Measurements from ENCODE around the gene CENPN.

CENPN gene

GRCh38 chr16:80964351-80964750, 42.7 kb upstream of the CENPN start:
- H3K27me3 ChIP-seq (replicated peaks; ENCODE audit: insufficient read depth, low read length): no peaks in the 10 kb centered on the region
- H3K79me2 ChIP-seq (ENCODE audit: low read length): no peaks in the 10 kb centered on the region
- H3K4me1 ChIP-seq (ENCODE audit: low read length): no peaks in the 10 kb centered on the region
- no peaks in the 10 kb centered on the region for H4K20me1 ChIP-seq (ENCODE audit: insufficient read depth, low read length)
- H3K9me2 ChIP-seq (replicated peaks; ENCODE audit: insufficient read depth, low read length): no peaks in the 10 kb centered on the region
- no peaks in the 10 kb centered on the region for H3F3A ChIP-seq (ENCODE audit: insufficient read depth, low read length)
- H3K9ac ChIP-seq (ENCODE audit: low read length): no peak overlapping the region
- no peak for TF ChIP-seq EZH2phosphoT487 (IDR thresholded peaks at IDR 0.05; ENCODE audit: low read length)
- no peak for TF ChIP-seq EZH2 (optimal IDR thresholded peaks at IDR 0.05; ENCODE audit: low read depth, low read length)
- no peak for TF ChIP-seq CTCF (IDR thresholded peaks at IDR 0.05; ENCODE audit: low read length)
- no peak overlapping the region for H3K4me2 ChIP-seq (ENCODE audit: low read depth, low read length)
- DNase-seq: no peak
- no peak overlapping the region for H2AFZ ChIP-seq (ENCODE audit: low read length)
- no peaks in the 10 kb centered on the region for H3K9me3 ChIP-seq (replicated peaks; ENCODE audit: insufficient read depth, low read length)
- no peaks in the 10 kb centered on the region for H3K36me3 ChIP-seq (replicated peaks; ENCODE audit: insufficient read depth, low read length)
- H3K27ac ChIP-seq (ENCODE audit: low read length): no peak overlapping the region
- H3K4me3 ChIP-seq (ENCODE audit: low read length): no peak overlapping the region

GRCh38 chr16:80966617-80967016, 40.4 kb upstream of the CENPN start:
- Histone ChIP-seq H2AFZ (ENCODE audit: low read length) (no peak overlapping the region), H3F3A (ENCODE audit: insufficient read depth, low read length) (no peaks in the 10 kb centered on the region), H3K9me3 (replicated peaks; ENCODE audit: insufficient read depth, low read length) (no peaks in the 10 kb centered on the region), H3K27ac (ENCODE audit: low read length) (no peak overlapping the region), H3K27me3 (replicated peaks; ENCODE audit: insufficient read depth, low read length) (no peaks in the 10 kb centered on the region), H3K9ac (ENCODE audit: low read length) (no peak overlapping the region), H3K9me2 (replicated peaks; ENCODE audit: insufficient read depth, low read length) (no peaks in the 10 kb centered on the region), H3K4me1 (ENCODE audit: low read length) (no peaks in the 10 kb centered on the region), H3K4me3 (ENCODE audit: low read length) (no peak overlapping the region), H3K36me3 (replicated peaks; ENCODE audit: insufficient read depth, low read length) (no peaks in the 10 kb centered on the region), H3K4me2 (ENCODE audit: low read depth, low read length) (no peak overlapping the region), H3K79me2 (ENCODE audit: low read length) (no peaks in the 10 kb centered on the region), H4K20me1 (ENCODE audit: insufficient read depth, low read length) (no peaks in the 10 kb centered on the region)
- TF ChIP-seq EZH2phosphoT487 (IDR thresholded peaks at IDR 0.05; ENCODE audit: low read length): no peak
- no peak for TF ChIP-seq CTCF (IDR thresholded peaks at IDR 0.05; ENCODE audit: low read length)
- no peak for TF ChIP-seq EZH2 (optimal IDR thresholded peaks at IDR 0.05; ENCODE audit: low read depth, low read length)
- no peak for DNase-seq

- Histone ChIP-seq H3K27me3 (replicated peaks; ENCODE audit: insufficient read depth, low read length) (no peaks in the 10 kb centered on the region), H3K4me3 (ENCODE audit: low read length) (no peak overlapping the region), H3K9me2 (replicated peaks; ENCODE audit: insufficient read depth, low read length) (no peaks in the 10 kb centered on the region), H3K4me1 (ENCODE audit: low read length) (no peaks in the 10 kb centered on the region), H3K27ac (ENCODE audit: low read length) (no peak overlapping the region), H3K79me2 (ENCODE audit: low read length) (no peaks in the 10 kb centered on the region), H3K4me2 (ENCODE audit: low read depth, low read length) (no peak overlapping the region), H2AFZ (ENCODE audit: low read length) (no peak overlapping the region), H4K20me1 (ENCODE audit: insufficient read depth, low read length) (no peaks in the 10 kb centered on the region), H3K9me3 (replicated peaks; ENCODE audit: insufficient read depth, low read length) (no peaks in the 10 kb centered on the region), H3K9ac (ENCODE audit: low read length) (no peak overlapping the region), H3F3A (ENCODE audit: insufficient read depth, low read length) (no peaks in the 10 kb centered on the region), H3K36me3 (replicated peaks; ENCODE audit: insufficient read depth, low read length) (no peaks in the 10 kb centered on the region)
- DNase-seq: no peak
- TF ChIP-seq EZH2phosphoT487 (IDR thresholded peaks at IDR 0.05; ENCODE audit: low read length) (no peak), CTCF (IDR thresholded peaks at IDR 0.05; ENCODE audit: low read length) (no peak), EZH2 (optimal IDR thresholded peaks at IDR 0.05; ENCODE audit: low read depth, low read length) (no peak)
Observed at GRCh38 chr16:80968386-80969113, 38.5 kb upstream of the CENPN start.
